ENCODE data around the gene CCR4. TPM values are rescaled to one million over a fixed set of nuclear protein-coding genes. Genes with fewer than 3 reads are reported as not detected.
"Not testable (repeated sequence)": the region's sequence is repeated elsewhere in the genome, so short reads cannot be mapped to it uniquely, and the experiment has no call there.

Gene CCR4
- total RNA-seq, result 52.9 TPM

- Histone ChIP-seq H3K27me3 (ENCODE audit: insufficient read depth, low read length) (no peaks in the 10 kb centered on the region), H3K4me3 (ENCODE audit: low read length) (peak within 1 kb of the TSS; percentile 31), H3K9me3 (ENCODE audit: low read depth, low read length) (no peaks in the 10 kb centered on the region), H3K4me1 (ENCODE audit: insufficient read depth, low read length) (peaks cover 13% of the 10 kb centered on the region)
Observed at GRCh38 chr3:32951410-32951811, at the start of gene CCR4. Gene CCR4 (plus strand): TSS chr3:32951644. CDS start chr3:32953423, 1,779 bp downstream.

GRCh38 chr3:32902887-32903371, 48.5 kb upstream of the CCR4 start:
- not testable (repeated sequence) for H3K27me3 ChIP-seq (ENCODE audit: insufficient read depth, low read length); H3K4me3 ChIP-seq (ENCODE audit: low read length); H3K9me3 ChIP-seq (ENCODE audit: low read depth, low read length); H3K4me1 ChIP-seq (ENCODE audit: insufficient read depth, low read length)

- Histone ChIP-seq H3K4me1 (ENCODE audit: insufficient read depth, low read length) (no peaks in the 10 kb centered on the region), H3K4me3 (ENCODE audit: low read length) (no peak overlapping the region), H3K9me3 (ENCODE audit: low read depth, low read length) (no peaks in the 10 kb centered on the region), H3K27me3 (ENCODE audit: insufficient read depth, low read length) (no peaks in the 10 kb centered on the region)
Observed at GRCh38 chr3:32903953-32904352, 47.5 kb upstream of the CCR4 start.

- Histone ChIP-seq H3K4me3 (ENCODE audit: low read length) (no peak overlapping the region), H3K27me3 (ENCODE audit: insufficient read depth, low read length) (no peaks in the 10 kb centered on the region), H3K4me1 (ENCODE audit: insufficient read depth, low read length) (no peaks in the 10 kb centered on the region), H3K9me3 (ENCODE audit: low read depth, low read length) (no peaks in the 10 kb centered on the region)
Observed at GRCh38 chr3:32909999-32910398, 41.4 kb upstream of the CCR4 start.

GRCh38 chr3:32910954-32911353, 40.5 kb upstream of the CCR4 start:
- Histone ChIP-seq H3K4me3 (ENCODE audit: low read length) (no peak overlapping the region), H3K27me3 (ENCODE audit: insufficient read depth, low read length) (no peaks in the 10 kb centered on the region), H3K9me3 (ENCODE audit: low read depth, low read length) (no peaks in the 10 kb centered on the region), H3K4me1 (ENCODE audit: insufficient read depth, low read length) (no peaks in the 10 kb centered on the region)

GRCh38 chr3:32912046-32912445, 39.4 kb upstream of the CCR4 start:
- H3K9me3 ChIP-seq (ENCODE audit: low read depth, low read length), result no peaks in the 10 kb centered on the region
- H3K4me1 ChIP-seq (ENCODE audit: insufficient read depth, low read length), result no peaks in the 10 kb centered on the region
- no peak overlapping the region for H3K4me3 ChIP-seq (ENCODE audit: low read length)
- H3K27me3 ChIP-seq (ENCODE audit: insufficient read depth, low read length), result no peaks in the 10 kb centered on the region

- no peak overlapping the region for H3K4me3 ChIP-seq (ENCODE audit: low read length)
- no peaks in the 10 kb centered on the region for H3K27me3 ChIP-seq (ENCODE audit: insufficient read depth, low read length)
- H3K4me1 ChIP-seq (ENCODE audit: insufficient read depth, low read length), result no peaks in the 10 kb centered on the region
- H3K9me3 ChIP-seq (ENCODE audit: low read depth, low read length), result no peaks in the 10 kb centered on the region
Observed at GRCh38 chr3:32913790-32914446, 37.5 kb upstream of the CCR4 start.

- Histone ChIP-seq H3K27me3 (ENCODE audit: insufficient read depth, low read length) (no peaks in the 10 kb centered on the region), H3K4me3 (ENCODE audit: low read length) (no peak overlapping the region), H3K9me3 (ENCODE audit: low read depth, low read length) (no peaks in the 10 kb centered on the region), H3K4me1 (ENCODE audit: insufficient read depth, low read length) (no peaks in the 10 kb centered on the region)
Observed at GRCh38 chr3:32919920-32920319, 31.5 kb upstream of the CCR4 start.

GRCh38 chr3:32922078-32922477, 29.4 kb upstream of the CCR4 start:
- Histone ChIP-seq H3K27me3 (ENCODE audit: insufficient read depth, low read length) (no peaks in the 10 kb centered on the region), H3K4me3 (ENCODE audit: low read length) (no peak overlapping the region), H3K9me3 (ENCODE audit: low read depth, low read length) (no peaks in the 10 kb centered on the region), H3K4me1 (ENCODE audit: insufficient read depth, low read length) (no peaks in the 10 kb centered on the region)

GRCh38 chr3:32930161-32930560, 21.3 kb upstream of the CCR4 start:
- H3K9me3 ChIP-seq (ENCODE audit: low read depth, low read length), result no peaks in the 10 kb centered on the region
- H3K27me3 ChIP-seq (ENCODE audit: insufficient read depth, low read length), result no peaks in the 10 kb centered on the region
- H3K4me3 ChIP-seq (ENCODE audit: low read length), result no peak overlapping the region
- no peaks in the 10 kb centered on the region for H3K4me1 ChIP-seq (ENCODE audit: insufficient read depth, low read length)

- not testable (repeated sequence) for H3K27me3 ChIP-seq (ENCODE audit: insufficient read depth, low read length); H3K4me3 ChIP-seq (ENCODE audit: low read length); H3K9me3 ChIP-seq (ENCODE audit: low read depth, low read length); H3K4me1 ChIP-seq (ENCODE audit: insufficient read depth, low read length)
Observed at GRCh38 chr3:32931273-32931672, 20.2 kb upstream of the CCR4 start.

- H3K4me3 ChIP-seq (ENCODE audit: low read length), result no peak overlapping the region
- H3K4me1 ChIP-seq (ENCODE audit: insufficient read depth, low read length), result no peaks in the 10 kb centered on the region
Observed at GRCh38 chr3:32934150-32934742, 17.2 kb upstream of the CCR4 start.

GRCh38 chr3:32937331-32937730, 14.1 kb upstream of the CCR4 start:
- H3K4me1 ChIP-seq (ENCODE audit: insufficient read depth, low read length), result no peaks in the 10 kb centered on the region
- H3K27me3 ChIP-seq (ENCODE audit: insufficient read depth, low read length), result no peaks in the 10 kb centered on the region
- no peaks in the 10 kb centered on the region for H3K9me3 ChIP-seq (ENCODE audit: low read depth, low read length)
- H3K4me3 ChIP-seq (ENCODE audit: low read length), result no peak overlapping the region

More at GRCh38 chr3:32934150-32934742, 17.2 kb upstream of the CCR4 start:
- Histone ChIP-seq H3K9me3 (ENCODE audit: low read depth, low read length) (no peaks in the 10 kb centered on the region), H3K27me3 (ENCODE audit: insufficient read depth, low read length) (no peaks in the 10 kb centered on the region)

- not testable (repeated sequence) for H3K4me1 ChIP-seq (ENCODE audit: insufficient read depth, low read length); H3K27me3 ChIP-seq (ENCODE audit: insufficient read depth, low read length); H3K4me3 ChIP-seq (ENCODE audit: low read length); H3K9me3 ChIP-seq (ENCODE audit: low read depth, low read length)
Observed at GRCh38 chr3:32939531-32940284, 11.7 kb upstream of the CCR4 start.

- Histone ChIP-seq H3K4me1 (ENCODE audit: insufficient read depth, low read length) (no peaks in the 10 kb centered on the region), H3K9me3 (ENCODE audit: low read depth, low read length) (no peaks in the 10 kb centered on the region), H3K4me3 (ENCODE audit: low read length) (no peak overlapping the region), H3K27me3 (ENCODE audit: insufficient read depth, low read length) (no peaks in the 10 kb centered on the region)
Observed at GRCh38 chr3:32940726-32941125, 10.7 kb upstream of the CCR4 start.

Data from mononuclear cell (primary cell).